ENCODE data around the gene COL9A1.

- no peak for TF ChIP-seq CTCF (IDR thresholded peaks at IDR 0.05)
- no peak for TF ChIP-seq EZH2phosphoT487 (IDR thresholded peaks at IDR 0.05)
Measured at GRCh38 chr6:70280400-70280853, 22.5 kb downstream of the COL9A1 start.
